GM19328 (cell line): Measurements from ENCODE around the gene ZNF560.

Source experiments
- ATAC-seq: cut with Tn5 transposase; IDR thresholded peaks from one replicate; pipeline ENCODE4 v1.9.1; 2021; ENCODE audit warnings: mild to moderate bottlenecking, moderate library complexity; ENCODE audit not compliant: unreplicated experiment

The ZNF560 gene

DNA sequence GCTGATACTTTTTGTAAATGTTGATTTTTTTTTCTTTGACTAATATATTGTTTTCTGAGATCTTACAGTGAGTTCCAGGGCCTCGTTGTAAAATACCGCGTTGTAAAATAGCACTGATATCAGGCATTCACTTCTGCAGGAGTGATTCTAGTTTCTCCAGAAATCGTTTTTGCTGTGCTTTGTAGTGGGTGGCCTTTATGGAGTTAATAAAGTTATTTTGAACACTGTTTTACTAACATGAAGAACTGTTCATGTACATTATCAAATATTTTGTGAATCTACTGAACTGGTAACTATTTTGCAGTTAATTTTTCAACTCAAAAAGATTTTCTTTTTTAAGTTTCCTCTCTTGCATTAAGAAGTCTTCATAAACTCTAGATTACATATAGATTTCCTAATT lies 62.1 kb downstream of the ZNF560 start:
- no peak for ATAC-seq

GRCh38 chr19:9435279-9436268 lies 62.8 kb downstream of the ZNF560 start, which contains the start of gene ZNF266:
Gene ZNF266 (minus strand): TSS chr19:9435573. CDS start chr19:9420089, 15,484 bp downstream.
- ATAC-seq = no peak

GRCh38 chr19:9431475-9431874 lies 66.9 kb downstream of the ZNF560 start:
- ATAC-seq = no peak

GRCh38 chr19:9430444-9430843 lies 68.0 kb downstream of the ZNF560 start:
- ATAC-seq = no peak

GRCh38 chr19:9427941-9428340 lies 70.5 kb downstream of the ZNF560 start:
- no peak for ATAC-seq
